ENCODE data around the gene CHCHD2.
"Not testable (repeated sequence)": the region's sequence is repeated elsewhere in the genome, so short reads cannot be mapped to it uniquely, and the experiment has no call there.

The CHCHD2 gene

GRCh38 chr7:56115852-56116538 is 9.7 kb upstream of the CHCHD2 start, which contains the start of gene NUPR2:
NUPR2 (minus strand) TSS chr7:56116417; CDS start chr7:56116314, 103 bp downstream.
- H3K27me3 ChIP-seq (ENCODE audit: insufficient read depth, low read length, poor library complexity, severe bottlenecking): no peaks in the 10 kb centered on the region
- no peak within 1 kb of the TSS for H2AFZ ChIP-seq (ENCODE audit: low read length)
- H3K79me2 ChIP-seq (ENCODE audit: insufficient read depth, low read length): no peaks in the 10 kb centered on the region
- H3F3A ChIP-seq (ENCODE audit: low read depth): no peaks in the 10 kb centered on the region
- H4K20me1 ChIP-seq (ENCODE audit: insufficient read depth, low read length, poor library complexity, severe bottlenecking): no peaks in the 10 kb centered on the region
- H3K9ac ChIP-seq (ENCODE audit: low read depth, low read length, poor library complexity, severe bottlenecking): no peak within 1 kb of the TSS
- H3K4me1 ChIP-seq (ENCODE audit: insufficient read depth, low read length, poor library complexity, severe bottlenecking): no peaks in the 10 kb centered on the region
- no peaks in the 10 kb centered on the region for H3K9me2 ChIP-seq (replicated peaks; ENCODE audit: low read depth, low read length)
- no peaks in the 10 kb centered on the region for H3K36me3 ChIP-seq (ENCODE audit: insufficient read depth, low read length)
- no peak within 1 kb of the TSS for H3K4me2 ChIP-seq (ENCODE audit: low read depth, low read length, poor library complexity, severe bottlenecking)
- TF ChIP-seq EZH2phosphoT487 (IDR thresholded peaks at IDR 0.05; ENCODE audit: borderline replicate concordance) (no peak), CTCF (conservative IDR thresholded peaks at IDR 0.05; ENCODE audit: low read length) (no peak)
- no peak within 1 kb of the TSS for H3K4me3 ChIP-seq (ENCODE audit: low read length, poor library complexity, severe bottlenecking)
- no peaks in the 10 kb centered on the region for H3K9me3 ChIP-seq (ENCODE audit: insufficient read depth, low read depth, low read length)

GRCh38 chr7:56112244-56112643 is 6.0 kb upstream of the CHCHD2 start:
- H3K9me3 ChIP-seq (ENCODE audit: insufficient read depth, low read depth, low read length); H3K9me2 ChIP-seq (replicated peaks; ENCODE audit: low read depth, low read length); H3K9ac ChIP-seq (ENCODE audit: low read depth, low read length, poor library complexity, severe bottlenecking); H3K36me3 ChIP-seq (ENCODE audit: insufficient read depth, low read length); H3K79me2 ChIP-seq (ENCODE audit: insufficient read depth, low read length); H2AFZ ChIP-seq (ENCODE audit: low read length); H4K20me1 ChIP-seq (ENCODE audit: insufficient read depth, low read length, poor library complexity, severe bottlenecking); H3K4me2 ChIP-seq (ENCODE audit: low read depth, low read length, poor library complexity, severe bottlenecking); H3K4me3 ChIP-seq (ENCODE audit: low read length, poor library complexity, severe bottlenecking); H3F3A ChIP-seq (ENCODE audit: low read depth); H3K27me3 ChIP-seq (ENCODE audit: insufficient read depth, low read length, poor library complexity, severe bottlenecking): not testable (repeated sequence)
- peaks cover 14% of the 10 kb centered on the region for H3K4me1 ChIP-seq (ENCODE audit: insufficient read depth, low read length, poor library complexity, severe bottlenecking)

DNA sequence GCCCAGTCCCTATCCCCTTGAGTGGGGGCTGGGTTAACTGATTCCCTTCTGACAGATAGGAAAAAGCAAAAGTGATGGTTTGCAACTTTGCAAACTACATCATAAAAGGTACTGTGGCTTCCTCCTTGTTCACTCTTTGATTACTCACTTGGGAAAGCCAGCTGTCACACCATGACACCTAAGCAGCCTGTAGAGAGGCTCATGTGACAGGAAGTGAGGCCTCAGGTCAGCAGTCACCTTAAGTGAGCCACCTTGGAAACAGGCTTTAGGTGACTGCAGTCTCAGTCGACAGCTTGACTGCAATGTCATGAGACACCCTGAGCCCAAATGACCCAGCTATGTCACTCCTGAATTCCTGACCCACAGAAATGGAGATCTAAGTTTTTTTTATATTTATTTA is 4.3 kb upstream of the CHCHD2 start:
- Histone ChIP-seq H4K20me1 (ENCODE audit: insufficient read depth, low read length, poor library complexity, severe bottlenecking) (peaks cover 6% of the 10 kb centered on the region), H3K9ac (ENCODE audit: low read depth, low read length, poor library complexity, severe bottlenecking) (no peak overlapping the region), H3K4me2 (ENCODE audit: low read depth, low read length, poor library complexity, severe bottlenecking) (peak overlapping the region; percentile 0), H3K36me3 (ENCODE audit: insufficient read depth, low read length) (no peaks in the 10 kb centered on the region), H3K4me1 (ENCODE audit: insufficient read depth, low read length, poor library complexity, severe bottlenecking) (peaks cover 14% of the 10 kb centered on the region), H3K27me3 (ENCODE audit: insufficient read depth, low read length, poor library complexity, severe bottlenecking) (no peaks in the 10 kb centered on the region), H3K9me2 (replicated peaks; ENCODE audit: low read depth, low read length) (no peaks in the 10 kb centered on the region), H2AFZ (ENCODE audit: low read length) (no peak overlapping the region), H3K9me3 (ENCODE audit: insufficient read depth, low read depth, low read length) (0 out of 2 replicates have a peak, but pooled peaks cover 3% of the 10 kb centered on the region), H3K4me3 (ENCODE audit: low read length, poor library complexity, severe bottlenecking) (no peak overlapping the region), H3K79me2 (ENCODE audit: insufficient read depth, low read length) (peaks cover 7% of the 10 kb centered on the region), H3F3A (ENCODE audit: low read depth) (0 out of 2 replicates have a peak, but pooled peaks cover 2% of the 10 kb centered on the region)
- no peak for TF ChIP-seq CTCF (conservative IDR thresholded peaks at IDR 0.05; ENCODE audit: low read length)

- peaks cover 14% of the 10 kb centered on the region for H3K36me3 ChIP-seq (ENCODE audit: insufficient read depth, low read length)
- H3K9me3 ChIP-seq (ENCODE audit: insufficient read depth, low read depth, low read length): 0 out of 2 replicates have a peak, but pooled peaks cover 3% of the 10 kb centered on the region
- TF ChIP-seq CTCF (conservative IDR thresholded peaks at IDR 0.05; ENCODE audit: low read length) (no peak), EZH2phosphoT487 (IDR thresholded peaks at IDR 0.05; ENCODE audit: borderline replicate concordance) (no peak)
- peaks cover 34% of the 10 kb centered on the region for H3K79me2 ChIP-seq (ENCODE audit: insufficient read depth, low read length)
- H3K9me2 ChIP-seq (replicated peaks; ENCODE audit: low read depth, low read length): no peaks in the 10 kb centered on the region
- H3K4me1 ChIP-seq (ENCODE audit: insufficient read depth, low read length, poor library complexity, severe bottlenecking): peaks cover 26% of the 10 kb centered on the region
- peak overlapping the region; percentile 93 for H3K4me3 ChIP-seq (ENCODE audit: low read length, poor library complexity, severe bottlenecking)
- H3K9ac ChIP-seq (ENCODE audit: low read depth, low read length, poor library complexity, severe bottlenecking): no peak overlapping the region
- H2AFZ ChIP-seq (ENCODE audit: low read length): no peak overlapping the region
- no peaks in the 10 kb centered on the region for H3K27me3 ChIP-seq (ENCODE audit: insufficient read depth, low read length, poor library complexity, severe bottlenecking)
- peak overlapping the region; percentile 82 for H3K4me2 ChIP-seq (ENCODE audit: low read depth, low read length, poor library complexity, severe bottlenecking)
- 0 out of 2 replicates have a peak, but pooled peaks cover 2% of the 10 kb centered on the region for H3F3A ChIP-seq (ENCODE audit: low read depth)
- H4K20me1 ChIP-seq (ENCODE audit: insufficient read depth, low read length, poor library complexity, severe bottlenecking): peaks cover 33% of the 10 kb centered on the region
Observed at GRCh38 chr7:56107954-56108258, 1.6 kb upstream of the CHCHD2 start.
